Measurements from ENCODE around the gene CYP19A1. TPM values are rescaled to one million over a fixed set of nuclear protein-coding genes. Genes with fewer than 3 reads are reported as not detected.

Gene CYP19A1
- total RNA-seq, 1 donor from 2014 or later: not detected

DNA sequence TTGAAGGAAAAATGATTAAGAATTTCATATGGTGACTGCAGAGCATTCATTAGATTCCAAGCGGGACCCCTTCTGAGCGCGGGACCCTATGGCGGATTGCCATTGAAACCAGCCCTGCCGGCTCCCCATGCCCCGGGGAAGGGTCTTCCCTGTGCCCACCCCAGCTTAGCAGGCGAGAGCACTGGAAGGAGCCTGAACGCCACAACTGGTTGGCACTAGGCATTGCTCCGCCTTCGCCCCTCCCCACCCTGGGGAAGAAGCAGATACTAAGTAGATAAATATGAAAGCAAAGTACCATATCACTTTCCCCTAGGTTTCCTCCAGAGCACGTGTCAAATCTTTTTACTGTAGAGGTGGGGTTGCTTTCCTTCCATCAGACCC, 70.7 kb downstream of the CYP19A1 start:
- Mint-ChIP-seq H3K4me3 (ENCODE audit: unreplicated experiment) (peak overlapping the region; percentile 53), H3K27ac (ENCODE audit: unreplicated experiment) (no peak overlapping the region), H3K36me3 (ENCODE audit: unreplicated experiment) (no peaks in the 10 kb centered on the region), H3K9me3 (ENCODE audit: unreplicated experiment) (peaks cover 5% of the 10 kb centered on the region), H3K4me1 (ENCODE audit: low read depth, unreplicated experiment) (peaks cover 4% of the 10 kb centered on the region), H3K27me3 (ENCODE audit: unreplicated experiment) (peaks cover 4% of the 10 kb centered on the region)
- TF ChIP-seq, protein P1, sequence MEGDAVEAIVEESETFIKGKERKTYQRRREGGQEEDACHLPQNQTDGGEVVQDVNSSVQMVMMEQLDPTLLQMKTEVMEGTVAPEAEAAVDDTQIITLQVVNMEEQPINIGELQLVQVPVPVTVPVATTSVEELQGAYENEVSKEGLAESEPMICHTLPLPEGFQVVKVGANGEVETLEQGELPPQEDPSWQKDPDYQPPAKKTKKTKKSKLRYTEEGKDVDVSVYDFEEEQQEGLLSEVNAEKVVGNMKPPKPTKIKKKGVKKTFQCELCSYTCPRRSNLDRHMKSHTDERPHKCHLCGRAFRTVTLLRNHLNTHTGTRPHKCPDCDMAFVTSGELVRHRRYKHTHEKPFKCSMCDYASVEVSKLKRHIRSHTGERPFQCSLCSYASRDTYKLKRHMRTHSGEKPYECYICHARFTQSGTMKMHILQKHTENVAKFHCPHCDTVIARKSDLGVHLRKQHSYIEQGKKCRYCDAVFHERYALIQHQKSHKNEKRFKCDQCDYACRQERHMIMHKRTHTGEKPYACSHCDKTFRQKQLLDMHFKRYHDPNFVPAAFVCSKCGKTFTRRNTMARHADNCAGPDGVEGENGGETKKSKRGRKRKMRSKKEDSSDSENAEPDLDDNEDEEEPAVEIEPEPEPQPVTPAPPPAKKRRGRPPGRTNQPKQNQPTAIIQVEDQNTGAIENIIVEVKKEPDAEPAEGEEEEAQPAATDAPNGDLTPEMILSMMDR (IDR thresholded peaks at IDR 0.05; ENCODE audit: partially characterized antibody, unreplicated experiment): no peak
- DNase-seq: no peak

- Mint-ChIP-seq H3K27ac (ENCODE audit: unreplicated experiment) (no peak overlapping the region), H3K4me1 (ENCODE audit: low read depth, unreplicated experiment) (peaks cover 4% of the 10 kb centered on the region), H3K9me3 (ENCODE audit: unreplicated experiment) (peaks cover 5% of the 10 kb centered on the region), H3K4me3 (ENCODE audit: unreplicated experiment) (peak overlapping the region; percentile 90), H3K36me3 (ENCODE audit: unreplicated experiment) (no peaks in the 10 kb centered on the region), H3K27me3 (ENCODE audit: unreplicated experiment) (peaks cover 4% of the 10 kb centered on the region)
- peak; percentile 44 for DNase-seq
- TF ChIP-seq, protein P1 (IDR thresholded peaks at IDR 0.05; ENCODE audit: partially characterized antibody, unreplicated experiment): no peak
Measured at GRCh38 chr15:51267051-51267702, 71.2 kb downstream of the CYP19A1 start.

DNA sequence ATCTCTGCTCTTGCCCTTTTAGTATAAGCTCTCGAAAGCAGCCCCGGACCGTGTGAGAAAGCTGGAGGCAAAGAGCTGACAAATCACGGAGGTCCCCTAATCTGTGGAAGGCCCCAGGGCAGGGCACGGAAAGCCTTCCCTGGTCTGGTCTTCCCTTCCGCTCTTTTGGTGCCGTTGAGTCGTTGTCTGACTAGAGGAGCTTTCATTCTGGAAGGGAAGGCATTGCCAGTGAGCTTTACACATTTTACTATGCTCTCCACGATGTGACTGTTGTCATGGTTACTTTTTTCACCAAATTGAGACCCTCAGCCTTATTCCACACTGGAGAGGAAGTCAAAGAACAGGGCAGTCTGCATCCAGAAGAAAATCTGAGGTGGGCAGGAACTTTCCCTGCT, 71.7 kb downstream of the CYP19A1 start:
- TF ChIP-seq, protein P1 (IDR thresholded peaks at IDR 0.05; ENCODE audit: partially characterized antibody, unreplicated experiment): no peak
- no peak overlapping the region for H3K27ac Mint-ChIP-seq (ENCODE audit: unreplicated experiment)

GRCh38 chr15:51265037-51265555, 73.3 kb downstream of the CYP19A1 start:
- peaks cover 4% of the 10 kb centered on the region for H3K27me3 Mint-ChIP-seq (ENCODE audit: unreplicated experiment)
- H3K4me3 Mint-ChIP-seq (ENCODE audit: unreplicated experiment): no peak overlapping the region
- peaks cover 4% of the 10 kb centered on the region for H3K4me1 Mint-ChIP-seq (ENCODE audit: low read depth, unreplicated experiment)

More for the DNA sequence above, 71.7 kb downstream of the CYP19A1 start:
- Mint-ChIP-seq H3K36me3 (ENCODE audit: unreplicated experiment) (no peaks in the 10 kb centered on the region), H3K4me3 (ENCODE audit: unreplicated experiment) (peak overlapping the region; percentile 90), H3K9me3 (ENCODE audit: unreplicated experiment) (peaks cover 5% of the 10 kb centered on the region), H3K4me1 (ENCODE audit: low read depth, unreplicated experiment) (peaks cover 4% of the 10 kb centered on the region), H3K27me3 (ENCODE audit: unreplicated experiment) (peaks cover 4% of the 10 kb centered on the region)
- DNase-seq: no peak

DNA sequence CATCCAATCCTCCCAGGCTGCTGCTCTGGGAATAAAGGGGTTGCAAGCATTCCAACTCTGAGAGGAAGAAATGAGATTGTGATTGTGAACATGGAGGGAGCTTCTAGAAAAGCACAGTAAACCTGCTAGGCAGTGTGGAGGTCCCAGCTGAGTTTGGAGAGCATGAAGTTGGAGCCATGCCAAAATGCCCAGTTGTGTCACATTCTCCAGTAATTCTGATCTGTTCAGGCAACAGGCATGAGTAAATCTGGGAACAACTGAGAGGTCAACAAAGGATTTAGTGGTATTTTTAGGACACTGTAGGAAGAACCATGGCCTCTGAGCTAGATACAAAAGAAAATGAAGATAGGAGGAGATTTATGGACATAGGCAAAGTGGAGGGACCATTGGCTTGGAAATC, 74.7 kb downstream of the CYP19A1 start:
- peaks cover 5% of the 10 kb centered on the region for H3K36me3 Mint-ChIP-seq (ENCODE audit: unreplicated experiment)
- no peak for DNase-seq
- H3K4me1 Mint-ChIP-seq (ENCODE audit: low read depth, unreplicated experiment): peaks cover 4% of the 10 kb centered on the region

More at GRCh38 chr15:51265037-51265555, 73.3 kb downstream of the CYP19A1 start:
- Mint-ChIP-seq H3K27ac (ENCODE audit: unreplicated experiment) (no peak overlapping the region), H3K36me3 (ENCODE audit: unreplicated experiment) (no peaks in the 10 kb centered on the region), H3K9me3 (ENCODE audit: unreplicated experiment) (peaks cover 5% of the 10 kb centered on the region)
- TF ChIP-seq, protein P1 (IDR thresholded peaks at IDR 0.05; ENCODE audit: partially characterized antibody, unreplicated experiment): no peak
- no peak for DNase-seq

More for the DNA sequence above, 74.7 kb downstream of the CYP19A1 start:
- Mint-ChIP-seq H3K27me3 (ENCODE audit: unreplicated experiment) (peaks cover 4% of the 10 kb centered on the region), H3K9me3 (ENCODE audit: unreplicated experiment) (peaks cover 3% of the 10 kb centered on the region), H3K4me3 (ENCODE audit: unreplicated experiment) (no peak overlapping the region), H3K27ac (ENCODE audit: unreplicated experiment) (no peak overlapping the region)
- TF ChIP-seq, protein P1 (IDR thresholded peaks at IDR 0.05; ENCODE audit: partially characterized antibody, unreplicated experiment): no peak
